Testis (tissue), 3 donors: ENCODE measurements around the gene PITPNC1. TPM values are rescaled to one million over a fixed set of nuclear protein-coding genes. Genes with fewer than 3 reads are reported as not detected.
"Not testable (repeated sequence)": the region's sequence is repeated elsewhere in the genome, so short reads cannot be mapped to it uniquely, and the experiment has no call there.

Experiments used
- DNase-seq: peaks from one replicate; pipeline ENCODE4 v3.0.0-alpha.2; 2019
- H3K27ac ChIP-seq, 2 donors: fragments of 200-600 bp; sonication (generic); one replicate each; pipeline ENCODE4 v1.5.1; 2019
- H3K27me3 ChIP-seq: fragments of 200-600 bp; sonication (generic); one replicate; pipeline ENCODE4 v1.5.1; 2019
- H3K36me3 ChIP-seq: fragments of 200-600 bp; sonication (generic); one replicate; pipeline ENCODE4 v1.5.1; 2017; ENCODE audit warnings: low read depth; ENCODE audit errors: missing control alignments
- H3K4me1 ChIP-seq: fragments of 200-600 bp; sonication (generic); one replicate; pipeline ENCODE4 v1.5.1; 2019
- H3K4me3 ChIP-seq, 2 donors: fragments of 200-600 bp; sonication (generic); one replicate each; pipeline ENCODE4 v1.5.1; 2017 to 2019
- H3K9me3 ChIP-seq: fragments of 200-600 bp; sonication (generic); one replicate; pipeline ENCODE4 v1.5.1; 2017
- CTCF ChIP-seq, 3 experiments: fragments of 450-650 bp in 2 of 3; fragments of 200-600 bp in 1 of 3; sonication (generic) in 1 of 3; IDR thresholded peaks; one replicate each; pipeline ENCODE4 v1.5.1; 2016 to 2019; ENCODE audit warnings: antibody characterized with exemption in 3 of 3, mild to moderate bottlenecking in 2 of 3, moderate library complexity in 1 of 3
- POLR2A ChIP-seq: fragments of 450-650 bp; IDR thresholded peaks from one replicate; pipeline ENCODE4 v1.6.1; 2017; ENCODE audit warnings: antibody characterized with exemption, mild to moderate bottlenecking, moderate library complexity
- WGBS, 2 donors: methylation state at CpG; one replicate each; pipeline ENCODE4 v1.1.5; 2018; 5-methylcytosine and 5-hydroxymethylcytosine counted together
- intact Hi-C: fragments of 100-400 bp; cut with DNase I; formaldehyde crosslinking; loops from one replicate; pipeline ENCODE4 v1.15.1; 2023; ENCODE audit warnings: low total_unique reads
- polyA plus RNA-seq: library from polyadenylated mRNA; stranded (reverse); fragments of 350-450 nt; fragmentation: Illumina TruSeq; extraction: RNeasy Lipid Tissue Mini Kit (QIAGEN cat#74804); gene quantifications from one replicate; pipeline ENCODE4 v1.2.3, GENCODE V29; 2014; ENCODE audit warnings: low read depth, low replicate concordance; ENCODE audit not compliant: insufficient read depth
- total RNA-seq, 2 donors: library from RNA; depleted of rRNA; stranded (reverse); fragments of >200 nt; gene quantifications; one replicate each; pipeline ENCODE4 v1.2.3, GENCODE V29; 2016

Gene PITPNC1
- total and polyA plus RNA-seq, 3 donors from 2014 or later: 8.3 to 12.8 (median 12.2) TPM

GRCh38 chr17:67644061-67644460, 267.0 kb downstream of the PITPNC1 start:
- Histone ChIP-seq H3K4me1 (peaks cover 10% of the 10 kb centered on the region), H3K27me3 (no peaks in the 10 kb centered on the region), H3K4me3 (no peak overlapping the region), H3K9me3 (no peaks in the 10 kb centered on the region), H3K36me3 (no peaks in the 10 kb centered on the region), H3K27ac (no peak overlapping the region)
- TF ChIP-seq CTCF (IDR thresholded peaks at IDR 0.05) (no peak), POLR2A (no peak)
- 90 to 94% methylated on average over 5 of the region's 5 CpGs for WGBS, 2 donors
- intact Hi-C loops: no loop called here
- DNase-seq: no peak

- H3K36me3 ChIP-seq, H3K4me1 ChIP-seq, DNase-seq, H3K9me3 ChIP-seq, H3K27me3 ChIP-seq, H3K27ac ChIP-seq, intact Hi-C loops, H3K4me3 ChIP-seq: not testable (repeated sequence)
- 96 to 99% methylated on average over 8 of the region's 8 CpGs for WGBS, 2 donors
Observed at GRCh38 chr17:67645195-67645594, 268.1 kb downstream of the PITPNC1 start.

DNA sequence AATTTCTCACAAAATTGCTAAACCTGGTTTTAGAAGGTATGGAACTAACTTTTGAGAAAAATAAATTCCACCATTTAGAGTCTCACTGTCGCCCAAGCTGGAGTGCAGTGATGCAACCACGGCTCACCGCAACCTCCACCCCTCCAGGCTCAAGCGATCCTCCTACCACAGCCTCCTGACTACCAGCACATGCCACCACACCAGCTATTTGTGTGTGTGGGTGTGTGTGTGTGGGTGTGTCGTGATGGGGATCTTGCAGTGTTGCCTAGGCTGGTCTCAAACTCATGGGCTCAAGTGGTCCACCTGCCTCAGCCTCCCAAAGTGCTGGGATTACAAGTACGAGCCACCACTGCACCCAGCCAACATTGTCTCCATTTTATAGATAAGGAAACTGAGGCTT, 269.4 kb downstream of the PITPNC1 start:
- H3K9me3 ChIP-seq: no peaks in the 10 kb centered on the region
- DNase-seq: no peak
- peaks cover 5% of the 10 kb centered on the region for H3K4me1 ChIP-seq
- no peaks in the 10 kb centered on the region for H3K27me3 ChIP-seq
- TF ChIP-seq POLR2A (no peak), CTCF (IDR thresholded peaks at IDR 0.05) (no peak)
- 86 to 90% methylated on average over 6 of the region's 6 CpGs for WGBS, 2 donors
- no peak overlapping the region for H3K4me3 ChIP-seq
- H3K36me3 ChIP-seq: no peaks in the 10 kb centered on the region
- intact Hi-C loops: no loop called here
- H3K27ac ChIP-seq: no peak overlapping the region

GRCh38 chr17:67647482-67647881, 270.4 kb downstream of the PITPNC1 start:
- Histone ChIP-seq H3K9me3 (no peaks in the 10 kb centered on the region), H3K27ac (no peak overlapping the region), H3K4me1 (peaks cover 5% of the 10 kb centered on the region), H3K36me3 (no peaks in the 10 kb centered on the region), H3K4me3 (no peak overlapping the region), H3K27me3 (no peaks in the 10 kb centered on the region)
- no peak for DNase-seq
- intact Hi-C loops: no loop called here
- TF ChIP-seq POLR2A: no peak
- TF ChIP-seq CTCF (IDR thresholded peaks at IDR 0.05): no peak
- 79 to 81% methylated on average over 5 of the region's 5 CpGs for WGBS, 2 donors

DNA sequence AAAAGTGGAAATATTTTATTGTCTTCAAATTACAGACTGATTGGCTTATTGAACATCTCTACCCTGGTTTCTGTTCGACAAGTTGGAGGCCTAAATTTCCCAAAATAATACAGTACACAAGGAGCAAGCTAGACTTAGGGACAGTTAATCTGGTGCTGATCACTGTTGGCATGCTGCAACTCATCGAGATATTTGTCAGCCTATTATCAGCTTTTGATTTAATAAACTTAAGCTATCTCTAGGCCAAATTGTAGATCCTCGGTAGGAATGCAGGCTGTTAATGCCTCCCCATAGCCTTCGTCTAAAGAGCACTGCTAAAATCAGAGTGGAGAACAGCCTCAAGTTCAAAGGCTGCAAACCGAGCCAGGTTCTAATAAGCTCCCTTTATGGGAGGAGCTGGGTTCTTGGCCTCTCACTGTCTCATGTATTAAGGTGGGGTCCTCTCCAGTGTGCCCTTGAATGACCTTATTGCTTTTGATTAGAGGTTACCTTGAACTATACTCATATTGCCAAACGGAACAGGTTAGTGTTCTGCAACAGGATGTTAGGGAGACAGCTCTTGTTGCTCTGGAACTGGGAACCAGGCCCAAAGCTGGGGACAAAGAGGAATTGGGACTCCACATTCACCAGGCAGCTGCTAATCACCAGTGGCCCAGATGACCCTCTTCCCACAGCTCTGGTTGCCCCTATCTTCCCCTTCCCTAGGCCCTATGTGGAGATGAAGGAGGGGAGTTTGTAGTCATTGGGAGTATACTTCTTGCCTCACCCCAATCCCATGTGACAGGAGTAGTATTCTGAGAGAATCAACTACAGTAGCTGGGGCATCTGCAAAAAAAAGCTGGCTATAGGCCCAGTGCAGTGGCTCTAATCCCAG, 271.2 kb downstream of the PITPNC1 start:
- no peaks in the 10 kb centered on the region for H3K9me3 ChIP-seq

GRCh38 chr17:67648906-67649295, 271.8 kb downstream of the PITPNC1 start:
- H3K4me1 ChIP-seq, DNase-seq, intact Hi-C loops, H3K27ac ChIP-seq, H3K4me3 ChIP-seq, H3K9me3 ChIP-seq, H3K36me3 ChIP-seq, H3K27me3 ChIP-seq: not testable (repeated sequence)
- WGBS, 2 donors: 91 to 95% methylated on average over 3 of the region's 3 CpGs

More for the DNA sequence above, 271.2 kb downstream of the PITPNC1 start:
- no peak for DNase-seq
- TF ChIP-seq CTCF (IDR thresholded peaks at IDR 0.05): no peak
- no peak for TF ChIP-seq POLR2A
- H3K4me3 ChIP-seq: no peak overlapping the region
- peaks cover 5% of the 10 kb centered on the region for H3K4me1 ChIP-seq
- 68 to 72% methylated on average over 6 of the region's 6 CpGs for WGBS, 2 donors
- H3K27me3 ChIP-seq: no peaks in the 10 kb centered on the region
- no peak overlapping the region for H3K27ac ChIP-seq
- intact Hi-C loops: no loop called here
- no peaks in the 10 kb centered on the region for H3K36me3 ChIP-seq
